GM21786 (cell line): Measurements from ENCODE around the gene RAB17.

Source experiments
- ATAC-seq: cut with Tn5 transposase; IDR thresholded peaks from one replicate; pipeline ENCODE4 v1.9.1; 2021; ENCODE audit not compliant: unreplicated experiment

RAB17 gene

GRCh38 chr2:237581326-237581725 lies 9.2 kb downstream of the RAB17 start:
- no peak for ATAC-seq

- ATAC-seq: no peak
Observed at GRCh38 chr2:237577956-237578870, 12.3 kb downstream of the RAB17 start.

- no peak for ATAC-seq
Observed at GRCh38 chr2:237577458-237577857, 13.1 kb downstream of the RAB17 start.

GRCh38 chr2:237576974-237577373 lies 13.6 kb downstream of the RAB17 start:
- no peak for ATAC-seq

- ATAC-seq: no peak
Observed at GRCh38 chr2:237575869-237576862, 14.4 kb downstream of the RAB17 start.

GRCh38 chr2:237574894-237575868 lies 15.4 kb downstream of the RAB17 start:
- no peak for ATAC-seq

- ATAC-seq: no peak
Observed at GRCh38 chr2:237574467-237574866, 16.1 kb downstream of the RAB17 start.

GRCh38 chr2:237573721-237574415 lies 16.7 kb downstream of the RAB17 start:
- ATAC-seq: no peak

GRCh38 chr2:237572742-237573101 lies 17.8 kb downstream of the RAB17 start:
- no peak for ATAC-seq

GRCh38 chr2:237572021-237572741 lies 18.4 kb downstream of the RAB17 start:
- ATAC-seq: peak; percentile 96

- ATAC-seq: no peak
Observed at GRCh38 chr2:237571551-237571950, 19.0 kb downstream of the RAB17 start.

GRCh38 chr2:237570776-237571335 lies 19.7 kb downstream of the RAB17 start:
- ATAC-seq: no peak

GRCh38 chr2:237569896-237570295 lies 20.6 kb downstream of the RAB17 start:
- no peak for ATAC-seq

GRCh38 chr2:237569041-237569440 lies 21.5 kb downstream of the RAB17 start:
- no peak for ATAC-seq

- ATAC-seq: no peak
Observed at GRCh38 chr2:237568121-237568660, 22.3 kb downstream of the RAB17 start.

- no peak for ATAC-seq
Observed at GRCh38 chr2:237567276-237568029, 23.1 kb downstream of the RAB17 start.

GRCh38 chr2:237566401-237567235 lies 23.9 kb downstream of the RAB17 start, which contains the start of gene PRLH:
TSS of gene PRLH (plus strand) at chr2:237566574. CDS start at chr2:237566574, 0 bp downstream.
- no peak for ATAC-seq
